Lung (tissue), 12 donors: ENCODE results near the gene RABGGTA. TPM values are rescaled to one million over a fixed set of nuclear protein-coding genes. Genes with fewer than 3 reads are reported as not detected.

ENCODE experiments used
- ATAC-seq: fragments of 200-7000 bp; cut with Tn5 transposase; one replicate; pipeline ENCODE4 v1.9.1; 2020; ENCODE audit warnings: moderate number of reproducible peaks; ENCODE audit not compliant: insufficient read depth, low FRiP score
- DNase-seq, 3 donors: peaks; one replicate each; pipeline ENCODE4 v3.0.0-alpha.2; 2013 to 2017
- H3K27ac ChIP-seq, 2 donors: one replicate each; pipeline ENCODE4 v1.5.1; 2013; ENCODE audit warnings: mild to moderate bottlenecking in 2 of 2, moderate library complexity in 2 of 2, control low read depth in 1 of 2, inconsistent platforms in 1 of 2, low read depth in 1 of 2, low read length in 1 of 2
- H3K27me3 ChIP-seq, 3 donors: one replicate each; pipeline ENCODE4 v1.5.1; 2013; ENCODE audit warnings: low read length in 2 of 3; ENCODE audit not compliant: control insufficient read depth in 3 of 3, insufficient read depth in 3 of 3
- H3K36me3 ChIP-seq, 4 donors: one replicate each; pipeline ENCODE4 v1.5.1; 2013; ENCODE audit warnings: low read length in 4 of 4, mild to moderate bottlenecking in 1 of 4, moderate library complexity in 1 of 4; ENCODE audit not compliant: control insufficient read depth in 4 of 4, insufficient read depth in 4 of 4
- H3K4me1 ChIP-seq, 5 donors: one replicate each; pipeline ENCODE4 v1.5.1; 2013; ENCODE audit warnings: low read length in 5 of 5, mild to moderate bottlenecking in 2 of 5, moderate library complexity in 1 of 5; ENCODE audit not compliant: control insufficient read depth in 5 of 5, insufficient read depth in 5 of 5
- H3K4me3 ChIP-seq: one replicate; pipeline ENCODE4 v1.5.1; 2013; ENCODE audit warnings: mild to moderate bottlenecking, control low read depth, moderate library complexity
- H3K9ac ChIP-seq, 2 donors: one replicate each; pipeline ENCODE4 v1.5.1; 2013; ENCODE audit warnings: low read length in 2 of 2, control low read depth in 1 of 2; ENCODE audit not compliant: insufficient read depth in 1 of 2
- H3K9me3 ChIP-seq, 4 donors: one replicate each; pipeline ENCODE4 v1.5.1; 2013; ENCODE audit warnings: low read length in 3 of 4, mild to moderate bottlenecking in 1 of 4, moderate library complexity in 1 of 4; ENCODE audit not compliant: control insufficient read depth in 4 of 4, insufficient read depth in 3 of 4
- CTCF ChIP-seq: IDR thresholded peaks from 2 replicates; pipeline ENCODE4 v1.5.1; 2012; ENCODE audit warnings: mild to moderate bottlenecking; ENCODE audit errors: control extremely low read depth, extremely low read depth
- WGBS, 2 donors: extraction: QIAGEN DNeasy Blood & Tissue Kit; methylation state at CpG; one replicate each; pipeline ENCODE4 v1.1.7; 2013; 5-methylcytosine and 5-hydroxymethylcytosine counted together
- polyA plus RNA-seq, 2 donors: library from polyadenylated mRNA; stranded (reverse); fragments of 200-250 nt; gene quantifications; one replicate each; pipeline ENCODE4 v1.2.1, GENCODE V29; 2013
- total RNA-seq, 2 donors: library from RNA; depleted of rRNA in 1 of 2; stranded (reverse); fragments of >200 nt in 1 of 2; gene quantifications; one replicate each; pipeline ENCODE4 v1.2.1, GENCODE V29; 2014 to 2021
- donor health status: control.
- donor health status: control.
- donor health status: Bipolar disorder and iron deficiency.
- donor health status: healthy.
- donor health status: DM: yes; HTN: yes; CAD: no.

The RABGGTA gene
- total and polyA plus RNA-seq, 4 donors: 19.7 to 55.8 (median 42.9) TPM

- Histone ChIP-seq H3K27me3 (no peaks in the 10 kb centered on the region), H3K4me3 (no peak overlapping the region), H3K9me3 (no peaks in the 10 kb centered on the region), H3K4me1 (no peaks in the 10 kb centered on the region), H3K36me3 (peaks cover 0 to 16% (median 0%) of the 10 kb centered on the region in 4 donors), H3K27ac (no peak overlapping the region), H3K9ac (no peak overlapping the region)
- no peak for ATAC-seq
- DNase-seq: no peak
- WGBS, 2 donors: 64 to 69% methylated on average over 4 of the region's 4 CpGs
- no peak for TF ChIP-seq CTCF
Measured at GRCh38 chr14:24250354-24250753, 21.0 kb downstream of the RABGGTA start.

GRCh38 chr14:24249230-24250021 lies 22.0 kb downstream of the RABGGTA start:
- Histone ChIP-seq H3K36me3 (peaks cover 0 to 12% (median 0%) of the 10 kb centered on the region in 4 donors), H3K27ac (no peak overlapping the region), H3K4me3 (no peak overlapping the region), H3K27me3 (no peaks in the 10 kb centered on the region), H3K4me1 (no peaks in the 10 kb centered on the region), H3K9ac (no peak overlapping the region), H3K9me3 (no peaks in the 10 kb centered on the region)
- ATAC-seq (no peak), DNase-seq (no peak)
- WGBS, 2 donors: 78 to 84% methylated on average over 13 of the region's 13 CpGs
- TF ChIP-seq CTCF: no peak

GRCh38 chr14:24247422-24247821 lies 24.0 kb downstream of the RABGGTA start:
- H3K36me3 ChIP-seq: peaks cover 0 to 2% (median 0%) of the 10 kb centered on the region in 4 donors
- H3K4me1 ChIP-seq: peaks cover 0 to 6% (median 0%) of the 10 kb centered on the region in 5 donors
- no peaks in the 10 kb centered on the region for H3K9me3 ChIP-seq
- no peak overlapping the region for H3K4me3 ChIP-seq
- no peak overlapping the region for H3K9ac ChIP-seq
- H3K27me3 ChIP-seq: no peaks in the 10 kb centered on the region
- no peak overlapping the region for H3K27ac ChIP-seq
- DNase-seq: no peak
- no peak for ATAC-seq
- WGBS, 2 donors: 75 to 83% methylated on average over 7 of the region's 7 CpGs
- TF ChIP-seq CTCF: no peak
